ENCODE results near the gene CERK.
"Not testable (repeated sequence)": the region's sequence is repeated elsewhere in the genome, so short reads cannot be mapped to it uniquely, and the experiment has no call there.

Gene CERK

DNA sequence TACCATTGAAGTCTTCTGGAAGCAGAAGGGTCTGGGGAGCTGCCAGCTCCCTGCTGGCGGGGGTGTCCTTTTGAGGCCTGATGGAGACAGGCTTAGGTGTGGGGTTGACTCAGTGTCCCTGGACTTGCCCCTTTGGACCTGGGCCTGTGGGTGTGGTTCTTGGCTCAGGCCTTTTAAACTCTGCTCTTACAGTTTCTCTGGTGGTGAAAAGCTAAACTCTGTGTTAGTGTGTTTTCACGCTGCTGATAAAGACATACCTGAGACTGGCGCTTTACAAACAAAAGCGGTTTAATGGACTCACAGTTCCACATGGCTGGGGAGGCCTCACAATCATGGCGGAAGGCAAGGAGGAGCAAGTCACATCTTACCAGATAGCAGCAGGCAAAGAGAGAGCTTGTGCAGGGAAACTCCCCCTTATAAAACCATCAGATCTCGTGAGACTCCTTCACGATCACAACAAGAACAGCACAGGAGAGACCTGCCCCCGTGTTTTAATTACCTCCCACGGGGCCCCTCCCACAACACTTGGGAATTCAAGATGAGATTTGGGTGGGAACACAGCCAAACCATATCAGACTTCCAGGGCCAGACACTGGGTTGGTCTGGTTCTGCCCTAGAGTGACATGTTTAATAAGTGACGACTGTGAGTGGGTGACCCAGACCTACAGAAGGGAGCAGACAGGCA is 91.4 kb downstream of the CERK start:
- Histone ChIP-seq H2AFZ (ENCODE audit: low read depth, low read length) (no peak overlapping the region), H3K36me3 (replicated peaks; ENCODE audit: low read depth, low read length) (no peaks in the 10 kb centered on the region), H3K27ac (ENCODE audit: low read length) (no peak overlapping the region), H3K79me2 (ENCODE audit: low read length) (no peaks in the 10 kb centered on the region), H3K9ac (ENCODE audit: low read length) (no peak overlapping the region), H3K9me3 (ENCODE audit: insufficient read depth, low read length) (no peaks in the 10 kb centered on the region), H3K27me3 (ENCODE audit: low read depth, low read length) (no peaks in the 10 kb centered on the region), H4K20me1 (ENCODE audit: insufficient read depth, low read length) (peaks cover 89% of the 10 kb centered on the region), H3K4me3 (ENCODE audit: low read length) (no peak overlapping the region), H3K4me2 (ENCODE audit: low read length) (no peak overlapping the region), H3K4me1 (ENCODE audit: low read length) (no peaks in the 10 kb centered on the region)
- no peak for TF ChIP-seq EZH2phosphoT487 (IDR thresholded peaks at IDR 0.05; ENCODE audit: low read depth)
- TF ChIP-seq, protein P1, sequence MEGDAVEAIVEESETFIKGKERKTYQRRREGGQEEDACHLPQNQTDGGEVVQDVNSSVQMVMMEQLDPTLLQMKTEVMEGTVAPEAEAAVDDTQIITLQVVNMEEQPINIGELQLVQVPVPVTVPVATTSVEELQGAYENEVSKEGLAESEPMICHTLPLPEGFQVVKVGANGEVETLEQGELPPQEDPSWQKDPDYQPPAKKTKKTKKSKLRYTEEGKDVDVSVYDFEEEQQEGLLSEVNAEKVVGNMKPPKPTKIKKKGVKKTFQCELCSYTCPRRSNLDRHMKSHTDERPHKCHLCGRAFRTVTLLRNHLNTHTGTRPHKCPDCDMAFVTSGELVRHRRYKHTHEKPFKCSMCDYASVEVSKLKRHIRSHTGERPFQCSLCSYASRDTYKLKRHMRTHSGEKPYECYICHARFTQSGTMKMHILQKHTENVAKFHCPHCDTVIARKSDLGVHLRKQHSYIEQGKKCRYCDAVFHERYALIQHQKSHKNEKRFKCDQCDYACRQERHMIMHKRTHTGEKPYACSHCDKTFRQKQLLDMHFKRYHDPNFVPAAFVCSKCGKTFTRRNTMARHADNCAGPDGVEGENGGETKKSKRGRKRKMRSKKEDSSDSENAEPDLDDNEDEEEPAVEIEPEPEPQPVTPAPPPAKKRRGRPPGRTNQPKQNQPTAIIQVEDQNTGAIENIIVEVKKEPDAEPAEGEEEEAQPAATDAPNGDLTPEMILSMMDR (IDR thresholded peaks at IDR 0.05; ENCODE audit: low read depth, low read length), result no peak

DNA sequence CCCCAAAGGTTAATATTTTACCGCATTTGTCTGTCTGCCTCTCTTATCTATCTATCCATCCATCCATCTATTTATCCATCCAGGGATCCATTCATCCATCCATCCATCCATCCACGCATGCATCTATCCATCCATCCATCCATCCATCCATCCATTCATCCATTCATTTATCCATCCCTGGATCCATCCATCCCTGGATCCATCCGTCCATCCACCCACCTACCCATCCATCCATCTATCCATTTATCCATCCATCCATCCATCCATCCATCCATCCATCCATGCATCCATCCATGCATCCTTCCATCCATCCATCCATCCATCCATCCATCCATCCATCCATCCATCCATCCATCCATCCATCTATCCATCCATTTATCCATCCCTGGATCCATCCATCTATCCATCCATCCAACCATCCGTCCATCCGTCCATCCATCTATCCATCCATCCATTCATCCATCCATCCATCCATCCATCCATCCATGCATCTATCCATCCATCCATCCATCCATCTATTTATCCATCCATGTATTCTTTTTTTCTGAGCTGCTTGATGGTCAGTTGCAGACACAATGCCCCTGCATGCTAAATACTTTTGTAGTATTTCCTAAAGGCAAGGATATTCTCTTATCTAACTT is 95.1 kb downstream of the CERK start:
- H4K20me1 ChIP-seq (ENCODE audit: insufficient read depth, low read length), result peaks cover 87% of the 10 kb centered on the region
- H3K79me2 ChIP-seq (ENCODE audit: low read length); H3K4me3 ChIP-seq (ENCODE audit: low read length); H2AFZ ChIP-seq (ENCODE audit: low read depth, low read length); H3K27ac ChIP-seq (ENCODE audit: low read length); H3K27me3 ChIP-seq (ENCODE audit: low read depth, low read length); H3K9me3 ChIP-seq (ENCODE audit: insufficient read depth, low read length); H3K4me1 ChIP-seq (ENCODE audit: low read length); H3K4me2 ChIP-seq (ENCODE audit: low read length); H3K9ac ChIP-seq (ENCODE audit: low read length): not testable (repeated sequence)
- peaks cover 11% of the 10 kb centered on the region for H3K36me3 ChIP-seq (replicated peaks; ENCODE audit: low read depth, low read length)

DNA sequence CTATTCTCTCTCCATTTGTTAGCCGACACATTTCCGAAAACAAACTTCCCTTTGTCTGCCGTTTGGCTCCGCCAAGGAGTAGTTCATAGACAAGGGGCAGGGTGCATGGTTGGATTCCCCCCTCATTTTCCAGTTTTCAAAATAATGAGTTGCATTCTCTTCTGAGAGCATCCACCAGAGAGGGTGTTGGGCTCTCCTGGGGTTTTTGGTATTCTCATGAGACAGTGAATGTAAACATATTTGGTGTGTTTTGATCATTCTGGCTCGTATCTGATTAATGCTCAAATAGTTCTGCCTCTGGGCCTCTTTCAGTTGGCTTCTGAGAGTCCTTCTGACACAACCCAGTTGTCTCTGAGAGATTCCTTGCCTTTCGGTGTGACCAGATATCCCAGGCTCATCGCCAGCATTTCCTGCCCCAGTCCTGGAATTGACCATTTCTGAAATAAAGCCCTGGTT is 96.2 kb downstream of the CERK start:
- H2AFZ ChIP-seq (ENCODE audit: low read depth, low read length), result no peak overlapping the region
- TF ChIP-seq, protein P1 (IDR thresholded peaks at IDR 0.05; ENCODE audit: low read depth, low read length), result no peak
- no peak for TF ChIP-seq EZH2phosphoT487 (IDR thresholded peaks at IDR 0.05; ENCODE audit: low read depth)
- no peaks in the 10 kb centered on the region for H3K27me3 ChIP-seq (ENCODE audit: low read depth, low read length)
- H3K9me3 ChIP-seq (ENCODE audit: insufficient read depth, low read length), result no peaks in the 10 kb centered on the region
- no peak overlapping the region for H3K4me3 ChIP-seq (ENCODE audit: low read length)
- H4K20me1 ChIP-seq (ENCODE audit: insufficient read depth, low read length), result peaks cover 82% of the 10 kb centered on the region
- H3K27ac ChIP-seq (ENCODE audit: low read length), result no peak overlapping the region
- H3K36me3 ChIP-seq (replicated peaks; ENCODE audit: low read depth, low read length), result peaks cover 16% of the 10 kb centered on the region
- no peak overlapping the region for H3K9ac ChIP-seq (ENCODE audit: low read length)
- no peak overlapping the region for H3K4me2 ChIP-seq (ENCODE audit: low read length)
- H3K79me2 ChIP-seq (ENCODE audit: low read length), result no peaks in the 10 kb centered on the region; the same call in 1 of the 2 replicates
- no peaks in the 10 kb centered on the region for H3K4me1 ChIP-seq (ENCODE audit: low read length)

DNA sequence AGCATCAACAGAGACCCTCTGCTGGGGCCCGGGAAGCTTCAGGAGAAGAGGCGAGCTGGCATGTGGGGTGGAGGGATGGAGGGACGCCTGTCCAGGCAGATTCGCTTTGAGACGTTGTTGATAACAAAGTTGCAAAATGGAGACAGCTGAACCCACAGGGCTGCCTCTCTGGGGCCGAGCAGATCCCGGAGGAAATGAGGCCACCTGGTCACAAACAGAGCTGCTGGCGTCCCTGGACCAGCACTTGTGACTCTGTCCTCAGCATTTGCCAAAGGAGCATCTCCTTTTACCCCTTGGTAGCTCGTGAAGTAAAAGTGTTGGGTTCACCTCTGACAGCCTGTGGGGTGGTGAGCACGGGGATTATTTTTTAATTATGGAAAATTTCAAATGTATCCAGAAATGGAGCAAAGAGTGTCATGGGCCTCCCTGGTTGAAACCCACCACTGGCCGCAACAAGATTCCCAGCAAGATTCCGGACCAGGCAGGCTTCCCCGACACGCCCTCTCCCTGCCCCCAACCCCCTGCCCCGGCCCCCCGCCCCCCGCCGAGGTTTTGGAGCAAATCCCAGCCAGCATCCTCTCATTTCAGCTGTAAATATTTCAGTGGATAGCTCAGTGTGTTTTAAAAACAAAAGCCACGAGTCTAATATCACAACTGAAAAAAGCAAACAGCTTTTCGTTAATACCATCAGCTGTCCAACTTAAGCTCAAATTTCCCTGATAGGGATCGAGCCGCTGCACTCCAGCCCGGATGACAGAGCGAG is 97.6 kb downstream of the CERK start:
- peaks cover 16% of the 10 kb centered on the region for H3K36me3 ChIP-seq (replicated peaks; ENCODE audit: low read depth, low read length)
- H3K9me3 ChIP-seq (ENCODE audit: insufficient read depth, low read length), result no peaks in the 10 kb centered on the region
- no peaks in the 10 kb centered on the region for H3K4me1 ChIP-seq (ENCODE audit: low read length)
- H3K4me2 ChIP-seq (ENCODE audit: low read length), result no peak overlapping the region
- no peak overlapping the region for H3K9ac ChIP-seq (ENCODE audit: low read length)
- no peak overlapping the region for H3K27ac ChIP-seq (ENCODE audit: low read length)
- H2AFZ ChIP-seq (ENCODE audit: low read depth, low read length), result no peak overlapping the region
- TF ChIP-seq EZH2phosphoT487 (IDR thresholded peaks at IDR 0.05; ENCODE audit: low read depth), result no peak
- TF ChIP-seq, protein P1 (IDR thresholded peaks at IDR 0.05; ENCODE audit: low read depth, low read length), result no peak
- peaks cover 85% of the 10 kb centered on the region for H4K20me1 ChIP-seq (ENCODE audit: insufficient read depth, low read length)
- no peaks in the 10 kb centered on the region for H3K27me3 ChIP-seq (ENCODE audit: low read depth, low read length)
- H3K4me3 ChIP-seq (ENCODE audit: low read length), result no peak overlapping the region
- H3K79me2 ChIP-seq (ENCODE audit: low read length), result no peaks in the 10 kb centered on the region; the same call in 1 of the 2 replicates

Data from OCI-LY3 (cell line).